HuH-7 (cell line): ENCODE results near the gene PPFIBP2.

Source experiments
- DNase-seq: peaks from one replicate; pipeline ENCODE4 v3.0.0; 2011; ENCODE audit warnings: low spot score

The PPFIBP2 gene

DNA sequence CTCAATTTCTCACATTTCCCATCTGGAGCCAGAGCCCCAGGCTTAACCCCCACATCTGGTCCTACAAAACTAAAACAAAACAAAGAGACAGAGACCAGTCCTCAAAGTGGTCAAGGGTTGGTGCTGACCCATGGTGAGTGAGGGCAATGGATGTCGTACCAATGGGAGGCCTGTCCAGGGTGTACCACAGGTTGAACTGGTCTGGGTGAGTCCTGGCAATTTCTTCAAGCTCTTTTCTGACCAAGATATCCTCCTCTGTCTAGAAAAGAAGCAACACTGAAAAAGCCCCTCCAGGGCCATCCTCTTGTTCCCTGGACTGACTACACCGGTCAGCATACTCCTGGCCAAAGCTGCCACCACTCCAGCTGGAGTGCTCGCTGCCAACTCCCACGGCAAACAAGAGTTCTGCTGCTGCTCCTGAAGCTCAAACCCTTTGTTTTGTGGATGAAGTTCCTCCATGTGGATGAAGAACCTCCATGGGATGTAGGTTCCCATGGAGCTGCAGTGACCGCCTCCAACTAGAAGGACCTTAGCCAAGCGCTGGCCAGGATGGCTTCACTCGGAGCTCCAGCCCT lies 152.6 kb downstream of the PPFIBP2 start:
- no peak for DNase-seq

GRCh38 chr11:7667460-7667859 lies 153.7 kb downstream of the PPFIBP2 start:
- no peak for DNase-seq

DNA sequence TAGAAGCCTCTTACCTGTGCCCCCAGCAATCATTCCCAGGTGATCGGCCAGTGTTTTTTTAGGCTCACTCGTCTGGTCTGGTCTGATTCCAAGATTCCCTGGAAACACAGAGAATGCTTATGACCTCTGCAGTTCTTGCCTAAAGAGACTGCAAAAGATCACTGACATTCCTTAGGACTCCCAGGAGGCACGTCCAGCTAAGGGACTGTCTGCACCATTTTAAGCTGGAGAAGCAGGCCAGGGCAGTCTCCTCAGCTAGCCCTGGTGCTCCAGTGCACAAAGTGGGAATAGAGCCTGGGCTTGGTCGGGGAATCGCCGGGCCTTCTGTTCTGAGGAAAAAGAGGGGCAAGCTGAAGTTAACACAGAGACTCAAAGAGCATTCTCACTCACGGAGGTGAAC lies 154.7 kb downstream of the PPFIBP2 start:
- DNase-seq: no peak

GRCh38 chr11:7668911-7669310 lies 155.1 kb downstream of the PPFIBP2 start:
- DNase-seq: no peak

DNA sequence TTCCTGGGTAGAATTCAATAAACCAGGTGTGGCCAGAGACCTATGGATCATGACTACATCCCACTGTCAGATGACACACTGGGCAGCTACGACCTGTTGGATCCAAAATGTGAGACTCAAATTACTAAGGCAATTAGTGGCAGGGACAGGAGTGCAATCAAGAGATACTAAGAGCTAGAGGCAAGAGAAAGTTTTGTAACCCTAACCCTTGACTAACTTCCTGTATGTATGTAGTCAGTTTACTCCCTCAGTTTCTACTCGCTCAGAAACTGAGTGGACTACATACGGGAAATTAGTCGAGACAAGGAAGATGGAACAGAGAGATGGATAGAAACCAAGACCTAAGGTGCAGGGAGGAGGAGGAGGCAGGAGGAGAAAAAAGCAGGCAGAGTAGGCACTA lies 156.8 kb downstream of the PPFIBP2 start:
- DNase-seq: no peak

DNA sequence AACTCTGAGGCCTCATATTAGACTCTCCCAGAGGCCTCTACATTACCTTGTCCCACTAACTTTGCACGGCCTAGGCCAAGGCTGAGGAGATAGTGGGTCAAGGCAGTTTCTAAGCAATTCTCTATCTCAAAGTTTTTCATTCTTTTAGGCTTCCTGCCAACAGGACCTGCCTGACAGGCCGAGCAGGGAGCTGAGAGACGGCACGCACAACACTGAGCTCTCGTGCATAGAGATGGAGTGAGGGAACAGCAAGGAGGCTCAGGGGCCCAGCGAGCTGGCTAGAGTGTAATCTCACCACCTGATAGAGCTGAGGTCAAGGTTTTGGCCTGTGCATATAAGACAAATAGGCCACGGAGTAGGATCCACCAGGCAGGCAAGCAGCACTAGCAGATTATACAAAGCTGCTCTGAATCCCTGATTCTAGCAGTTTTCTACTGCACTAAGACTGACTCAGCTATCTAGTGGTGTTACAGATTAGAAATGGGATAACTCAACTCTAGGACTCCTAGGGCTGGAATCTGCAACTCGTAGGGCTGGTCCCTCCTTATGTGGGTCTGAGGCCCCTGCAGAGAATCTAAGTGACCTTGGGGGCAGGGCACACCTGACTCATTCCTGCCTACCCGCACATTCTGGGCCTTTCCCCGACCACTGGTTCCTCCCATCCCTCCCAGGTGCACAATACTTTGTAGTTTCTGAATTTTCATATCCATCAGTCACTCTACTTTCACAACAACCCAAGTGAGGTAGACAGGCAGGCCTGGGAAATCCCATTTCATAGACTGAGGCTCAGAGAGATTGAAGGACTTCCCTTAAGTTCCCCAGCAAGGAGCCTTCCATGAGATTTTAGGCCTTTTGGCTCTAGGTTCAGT lies 157.8 kb downstream of the PPFIBP2 start:
- no peak for DNase-seq

GRCh38 chr11:7672276-7672959 lies 158.6 kb downstream of the PPFIBP2 start:
- DNase-seq: no peak

DNA sequence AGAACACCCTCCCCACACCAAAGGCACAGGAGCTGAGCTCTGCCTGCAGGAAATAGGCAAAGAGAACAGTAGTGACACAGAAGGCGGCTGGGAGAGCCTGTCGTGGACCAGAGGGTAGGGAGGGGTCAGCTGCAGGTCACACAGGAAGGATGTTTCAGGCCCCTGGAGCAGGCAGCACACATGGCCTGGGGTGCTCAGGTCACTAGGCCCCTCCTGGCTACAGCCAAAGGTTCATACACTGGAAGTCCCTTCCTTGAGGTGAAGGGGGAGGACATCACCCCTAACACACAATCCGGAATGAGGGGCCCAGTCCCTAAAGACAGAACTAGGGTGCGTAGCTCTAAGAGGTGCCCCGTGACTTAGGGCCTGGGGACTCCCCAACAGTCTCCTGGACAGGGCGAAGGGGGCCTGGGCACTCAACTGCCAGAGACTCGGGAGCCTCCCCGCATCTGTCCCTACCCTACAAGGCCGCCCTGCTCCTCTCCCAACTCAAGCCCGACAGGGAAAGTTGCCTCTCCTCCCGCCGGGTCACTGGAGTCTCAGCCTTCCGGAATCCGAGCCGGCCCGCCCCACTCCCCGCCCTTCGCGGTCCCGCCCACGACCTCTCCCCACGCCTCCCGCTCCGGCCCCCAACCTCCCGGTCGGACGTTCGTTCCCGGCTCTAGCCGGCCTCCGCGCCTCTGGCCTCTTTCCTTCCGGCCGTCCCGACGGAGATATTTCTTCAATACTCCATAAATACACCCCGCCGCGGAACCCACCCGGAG lies 159.3 kb downstream of the PPFIBP2 start, which contains the start of gene CYB5R2:
CYB5R2 (minus strand) TSS at position 541 of the 764 bp plus-strand sequence. CDS start 675 bp downstream, outside the sequence.
- DNase-seq: peak; percentile 77

DNA sequence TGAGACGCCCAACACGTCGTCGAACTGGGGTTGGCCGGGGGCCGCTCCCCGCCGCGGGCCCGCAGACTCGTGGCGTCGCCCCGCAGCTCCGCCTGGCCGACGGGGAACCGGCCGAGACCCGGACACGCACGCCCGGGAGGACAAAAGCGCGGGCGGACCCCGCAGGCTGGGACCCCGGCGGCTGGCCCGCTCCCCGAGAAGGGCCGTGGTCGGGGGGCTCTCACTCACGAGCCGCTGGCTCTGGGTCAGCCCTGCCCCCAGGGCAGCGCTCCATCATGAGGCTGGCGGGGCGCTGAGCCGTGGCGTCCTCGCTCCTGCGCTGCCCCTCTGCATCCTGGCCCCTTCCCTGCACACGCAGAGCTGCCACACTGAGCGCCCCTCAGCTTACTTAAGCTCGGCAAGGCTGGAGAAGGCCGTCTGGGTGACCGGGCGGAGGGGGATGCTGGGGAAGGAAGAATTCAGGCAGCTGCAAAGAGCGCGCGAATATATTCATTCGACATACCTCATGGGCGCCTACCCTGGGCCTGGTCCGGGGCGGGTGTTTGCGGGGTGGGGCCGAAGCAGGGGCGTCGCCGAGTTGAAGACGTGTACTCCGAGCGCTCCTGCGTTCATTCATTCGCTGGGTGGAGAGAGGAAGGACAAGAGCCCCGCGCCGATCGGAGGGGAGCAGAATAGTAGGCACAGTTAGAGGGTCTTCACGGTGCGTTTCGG lies 160.1 kb downstream of the PPFIBP2 start:
- peak; percentile 69 for DNase-seq

DNA sequence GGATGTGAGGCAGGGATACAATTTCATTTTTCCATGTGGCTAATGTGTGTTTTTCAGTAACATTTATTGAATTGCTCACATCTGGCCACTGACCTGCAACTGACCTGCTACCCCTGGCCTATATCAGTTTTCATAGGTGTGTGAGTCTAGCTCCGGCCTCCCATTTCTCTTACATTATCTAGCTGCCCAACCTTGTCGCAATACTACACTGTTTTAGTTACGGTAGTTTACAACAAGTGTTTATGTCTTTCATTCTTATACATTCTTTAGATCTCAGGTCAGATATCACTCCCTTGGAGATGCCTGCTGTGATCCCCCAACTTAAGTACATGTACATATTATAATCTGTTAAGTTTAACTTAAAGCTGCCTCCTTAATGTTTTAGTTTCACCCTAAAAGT lies 161.8 kb downstream of the PPFIBP2 start:
- DNase-seq: no peak

GRCh38 chr11:7677071-7677470 lies 163.3 kb downstream of the PPFIBP2 start:
- no peak for DNase-seq

DNA sequence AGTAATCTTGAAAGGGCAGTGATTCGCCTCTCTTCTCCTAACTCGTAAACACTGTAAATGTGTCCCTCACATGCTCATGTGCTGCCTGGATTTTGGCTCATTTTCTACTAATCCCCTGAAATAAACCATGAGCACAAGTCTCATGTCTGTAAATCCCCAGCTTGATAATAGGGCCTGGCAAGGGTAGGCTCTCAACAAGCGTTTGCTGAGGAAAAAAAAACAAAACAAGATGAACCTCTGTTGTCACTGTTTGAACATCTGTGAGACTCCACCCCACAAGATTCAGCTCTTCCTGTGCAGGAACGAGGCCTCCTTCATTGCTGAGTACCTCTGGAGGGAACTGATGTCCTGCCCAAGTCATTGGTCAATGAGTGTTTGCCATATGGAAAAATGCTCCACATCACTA lies 164.0 kb downstream of the PPFIBP2 start:
- no peak for DNase-seq

GRCh38 chr11:7683571-7683970 lies 169.8 kb downstream of the PPFIBP2 start:
- DNase-seq: no peak

DNA sequence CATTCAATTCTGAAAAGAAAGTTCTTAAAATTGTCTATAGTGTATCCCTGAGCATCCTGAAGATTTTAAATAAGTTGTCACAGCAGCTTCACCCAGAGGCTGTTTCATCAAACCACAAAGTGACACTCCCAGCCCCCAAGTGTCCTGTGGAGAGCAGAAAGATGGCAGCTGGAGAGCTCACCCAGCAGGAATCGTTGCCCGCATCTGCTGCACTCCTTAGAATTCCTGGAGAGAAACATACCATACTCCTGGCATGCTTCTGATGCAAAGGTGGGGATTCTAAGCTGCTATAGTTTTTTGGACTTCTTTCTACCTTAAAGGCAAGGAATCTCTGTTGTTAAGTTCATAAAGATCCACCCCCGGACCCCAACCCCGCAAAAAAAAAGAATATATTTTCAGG lies 173.0 kb downstream of the PPFIBP2 start:
- no peak for DNase-seq

DNA sequence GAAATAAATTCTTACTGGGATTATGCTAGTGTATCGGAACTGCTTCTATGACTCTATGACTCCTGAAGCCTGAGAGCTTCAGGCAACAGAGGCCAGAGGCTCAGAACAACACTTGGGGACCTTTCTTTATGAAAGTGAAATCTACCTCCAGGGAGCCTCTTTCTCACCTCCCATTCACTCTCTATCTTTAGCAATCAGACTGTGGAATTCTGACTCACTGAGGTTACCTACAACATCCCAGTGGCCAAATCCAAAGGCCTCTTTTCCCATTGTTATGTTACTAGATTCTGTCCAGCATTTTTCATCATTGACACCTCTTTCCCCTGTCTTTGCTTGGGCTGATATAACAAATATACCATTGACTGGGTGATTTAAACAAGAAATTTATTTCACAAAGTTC lies 173.6 kb downstream of the PPFIBP2 start:
- DNase-seq: no peak

GRCh38 chr11:7688238-7688826 lies 174.5 kb downstream of the PPFIBP2 start:
- peak; percentile 39 for DNase-seq

DNA sequence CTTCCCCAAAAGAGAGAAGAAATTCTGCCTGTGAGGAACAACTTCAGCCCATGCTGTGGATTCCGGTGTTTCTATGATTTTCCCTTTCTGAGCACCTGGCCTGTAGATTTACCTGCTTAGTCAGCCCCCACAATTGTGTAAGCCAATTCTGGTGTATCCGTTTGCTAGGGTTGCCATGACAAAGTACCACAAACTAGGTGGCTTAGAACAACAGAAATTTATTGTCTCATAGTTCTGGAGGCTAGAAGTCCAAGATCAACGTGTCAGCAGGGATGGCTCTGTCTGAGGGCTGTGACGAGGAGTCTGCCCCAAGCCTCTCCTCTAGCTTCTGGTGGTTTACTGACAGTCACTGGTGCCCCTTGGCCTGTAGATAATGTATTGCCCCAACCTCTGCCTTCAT lies 175.4 kb downstream of the PPFIBP2 start:
- no peak for DNase-seq

DNA sequence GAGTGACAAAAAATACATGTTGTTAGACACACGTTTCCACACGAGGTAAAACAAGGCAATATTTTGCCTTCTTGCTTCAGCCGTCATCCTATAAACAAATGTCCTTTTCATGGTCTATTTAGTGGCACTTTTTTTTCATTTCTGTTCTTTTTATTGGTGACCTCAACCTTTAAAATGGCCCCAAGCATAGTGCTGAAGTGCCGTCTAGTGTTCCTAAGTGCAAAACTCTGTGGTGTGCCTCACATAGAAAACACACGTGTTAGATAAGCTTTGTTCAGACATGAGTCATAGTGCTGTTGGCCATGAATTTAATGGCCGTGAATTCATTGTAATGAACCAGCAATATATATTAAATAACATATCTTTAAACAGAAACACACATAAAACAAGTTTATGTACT lies 176.8 kb downstream of the PPFIBP2 start:
- DNase-seq: no peak

DNA sequence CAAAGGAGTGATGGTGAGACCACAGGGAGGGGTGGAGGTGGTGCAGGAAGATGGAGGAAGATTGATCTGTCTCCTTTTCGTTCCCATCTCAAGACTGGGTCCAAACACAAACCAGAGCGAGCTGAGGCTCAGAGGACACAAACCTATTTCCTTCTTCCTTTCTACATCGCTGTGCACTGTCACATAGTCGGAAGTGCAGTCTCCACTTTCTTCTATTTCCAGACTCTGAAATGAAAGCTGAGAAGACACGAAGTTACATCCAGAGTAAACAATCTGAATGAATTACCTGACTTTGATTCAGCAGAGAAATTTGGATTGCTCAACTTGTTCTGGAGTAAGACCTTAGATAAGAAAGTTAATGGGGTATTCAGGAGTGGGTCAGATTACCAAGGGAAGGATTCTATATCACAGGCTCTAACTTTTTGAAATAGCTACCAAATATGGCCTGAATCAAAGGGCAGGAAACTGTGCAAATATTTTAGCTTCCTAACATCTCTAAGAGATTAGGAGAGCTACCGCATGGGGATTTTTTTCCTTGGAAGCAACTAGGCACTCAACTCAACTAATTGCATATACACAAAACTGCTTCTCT lies 178.1 kb downstream of the PPFIBP2 start:
- DNase-seq: no peak

DNA sequence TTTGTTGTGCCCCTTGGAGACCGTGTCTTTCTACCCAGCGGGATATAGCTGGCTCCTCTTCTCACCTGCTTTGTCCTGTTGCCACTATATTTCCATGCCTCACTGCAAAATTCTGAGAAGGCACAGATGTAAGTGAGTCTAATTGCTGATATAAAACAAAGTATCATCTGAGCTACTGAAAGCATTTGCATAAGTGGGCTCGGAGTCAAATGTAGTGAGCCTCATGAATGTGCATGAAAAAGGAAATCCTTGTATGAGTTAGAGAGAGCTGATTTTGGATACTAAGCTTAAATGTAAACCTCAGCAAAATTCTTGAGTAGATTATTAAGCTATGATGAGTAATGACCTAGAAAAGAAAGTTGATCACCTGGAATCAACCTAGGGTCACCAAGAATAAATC lies 178.6 kb downstream of the PPFIBP2 start:
- DNase-seq: no peak

- no peak for DNase-seq
Measured at GRCh38 chr11:7694235-7694634, 180.4 kb downstream of the PPFIBP2 start.
